Psoas muscle (tissue), 8 donors: ENCODE results near the gene MTMR12. TPM values are rescaled to one million over a fixed set of nuclear protein-coding genes. Genes with fewer than 3 reads are reported as not detected.

ENCODE experiments used
- ATAC-seq, 4 donors: fragments of 200-7000 bp; cut with Tn5 transposase; one replicate each; pipeline ENCODE4 v1.9.1; 2020; ENCODE audit warnings: moderate library complexity in 3 of 4, mild to moderate bottlenecking in 2 of 4
- DNase-seq, 2 donors: peaks; one replicate each; pipeline ENCODE4 v3.0.0-alpha.2; 2020
- H3K27ac ChIP-seq: fragments of 200-600 bp; one replicate; pipeline ENCODE4 v1.8.0; 2022
- H3K27me3 ChIP-seq, 3 donors: fragments of 200-600 bp in 1 of 3; one replicate each; pipeline versions ENCODE4 v1.6.1 to v1.8.0; 2013 to 2022; ENCODE audit warnings: low read length in 2 of 3, mild to moderate bottlenecking in 2 of 3, moderate library complexity in 1 of 3; ENCODE audit not compliant: insufficient read depth in 3 of 3
- H3K36me3 ChIP-seq, 2 donors: fragments of 200-600 bp in 1 of 2; one replicate each; pipeline versions ENCODE4 v1.6.1 to v1.8.0; 2013 to 2022; ENCODE audit warnings: low read depth in 1 of 2, mild to moderate bottlenecking in 1 of 2, moderate library complexity in 1 of 2; ENCODE audit not compliant: insufficient read depth in 1 of 2
- H3K4me1 ChIP-seq: fragments of 200-600 bp; one replicate; pipeline ENCODE4 v1.8.0; 2022
- H3K4me3 ChIP-seq: fragments of 200-600 bp; one replicate; pipeline ENCODE4 v1.8.0; 2022; ENCODE audit warnings: mild to moderate bottlenecking
- H3K9me3 ChIP-seq: fragments of 200-600 bp; one replicate; pipeline ENCODE4 v1.8.0; 2022
- CTCF ChIP-seq: fragments of 200-600 bp; IDR thresholded peaks from one replicate; pipeline ENCODE4 v1.8.0; 2022; ENCODE audit warnings: antibody characterized with exemption
- WGBS, 3 donors: extraction: QIAGEN DNeasy Blood & Tissue Kit; methylation state at CpG; one replicate each; pipeline versions ENCODE4 v1.1.6 to v1.1.7; 2013; 5-methylcytosine and 5-hydroxymethylcytosine counted together
- intact Hi-C, 2 donors: fragments of 100-400 bp; cut with DNase I; formaldehyde crosslinking; loops; one replicate each; pipeline versions ENCODE4 v1.11.0 to v1.14.2; 2022
- polyA plus RNA-seq, 3 donors: library from polyadenylated mRNA; stranded (reverse); fragments of 200-250 nt; gene quantifications; one replicate each; pipeline ENCODE4 v1.2.3, GENCODE V29; 2013
- total RNA-seq, 4 donors: library from RNA; stranded (reverse); fragmentation: NEBNext Ultra II Directional in 2 of 4; extraction: Animal tissue kit (Norgen Biotek cat#: 25700) in 2 of 4; gene quantifications; one replicate each; pipeline versions ENCODE4 v1.2.1 to v1.2.4, GENCODE V29; 2021 to 2023
- donor health status: healthy with polysubstance abuse.
- donor health status: DM: no; HTN: no; CAD: no; lungs with moderate emphysema.
- donor health status: Bipolar disorder and iron deficiency.
- donor health status: healthy.
- donor health status: DM: yes; HTN: yes; CAD: no.
- donor health status: DM: no; HTN: no; CAD: no.
- donor health status: DM: no; HTN: no; CAD: no.
- donor health status: DM: yes; HTN: yes; CAD: no.

Gene MTMR12
- total and polyA plus RNA-seq, 7 donors, result 2.4 to 8.9 (median 8.2) TPM

GRCh38 chr5:32332361-32332760 lies 19.6 kb upstream of the MTMR12 start:
- no peaks in the 10 kb centered on the region for H3K4me1 ChIP-seq
- H3K27me3 ChIP-seq, result no peaks in the 10 kb centered on the region
- no peak overlapping the region for H3K27ac ChIP-seq
- 92 to 97% (median 93%) methylated on average over 1 of the region's 1 CpG for WGBS, 3 donors
- intact Hi-C loops, result no loop called here
- DNase-seq, result no peak
- H3K36me3 ChIP-seq, result no peaks in the 10 kb centered on the region
- no peak for TF ChIP-seq CTCF
- H3K4me3 ChIP-seq, result no peak overlapping the region
- no peak for ATAC-seq
- no peaks in the 10 kb centered on the region for H3K9me3 ChIP-seq

- Histone ChIP-seq H3K27me3 (no peaks in the 10 kb centered on the region), H3K4me1 (no peaks in the 10 kb centered on the region), H3K27ac (no peak overlapping the region), H3K36me3 (no peaks in the 10 kb centered on the region), H3K4me3 (no peak overlapping the region), H3K9me3 (no peaks in the 10 kb centered on the region)
- ATAC-seq (no peak), DNase-seq (no peak)
- 59 to 64% (median 63%) methylated on average over 3 of the region's 3 CpGs for WGBS, 3 donors
- intact Hi-C loops, result no loop called here
- TF ChIP-seq CTCF, result no peak
Observed at GRCh38 chr5:32331935-32332274, 19.2 kb upstream of the MTMR12 start.

GRCh38 chr5:32331217-32331934 lies 18.6 kb upstream of the MTMR12 start:
- Histone ChIP-seq H3K4me1 (no peaks in the 10 kb centered on the region), H3K27ac (no peak overlapping the region), H3K9me3 (no peaks in the 10 kb centered on the region), H3K27me3 (no peaks in the 10 kb centered on the region), H3K36me3 (no peaks in the 10 kb centered on the region), H3K4me3 (no peak overlapping the region)
- TF ChIP-seq CTCF, result no peak
- 62 to 69% (median 65%) methylated on average over 11 of the region's 11 CpGs for WGBS, 3 donors
- ATAC-seq, result no peak
- DNase-seq, result no peak
- intact Hi-C loops, result no loop called here

- Histone ChIP-seq H3K36me3 (no peaks in the 10 kb centered on the region), H3K27ac (no peak overlapping the region), H3K9me3 (no peaks in the 10 kb centered on the region), H3K27me3 (no peaks in the 10 kb centered on the region), H3K4me3 (no peak overlapping the region), H3K4me1 (peaks cover 5% of the 10 kb centered on the region)
- intact Hi-C loops, result no loop called here
- no peak for ATAC-seq
- no peak for TF ChIP-seq CTCF
- WGBS, 3 donors, result 66 to 72% (median 69%) methylated on average over 11 of the region's 11 CpGs
- DNase-seq, result no peak
Observed at GRCh38 chr5:32330126-32330971, 17.6 kb upstream of the MTMR12 start.
